Duodenal mucosa (tissue), 2 donors: Measurements from ENCODE around the gene UBE3A.

Experiments used
- H3K27ac ChIP-seq: one replicate; pipeline ENCODE4 v1.7.0; 2013; ENCODE audit warnings: low read depth, low read length
- H3K27me3 ChIP-seq, 2 donors: one replicate each; pipeline ENCODE4 v1.7.0; 2013; ENCODE audit warnings: low read length in 2 of 2, control low read depth in 1 of 2; ENCODE audit not compliant: insufficient read depth in 2 of 2, control insufficient read depth in 1 of 2
- H3K36me3 ChIP-seq, 2 donors: one replicate each; pipeline ENCODE4 v1.7.0; 2013; ENCODE audit warnings: low read length in 2 of 2, control low read depth in 1 of 2; ENCODE audit not compliant: insufficient read depth in 2 of 2, control insufficient read depth in 1 of 2
- H3K4me1 ChIP-seq, 2 donors: one replicate each; pipeline ENCODE4 v1.7.0; 2013; ENCODE audit warnings: low read length in 2 of 2, control low read depth in 1 of 2; ENCODE audit not compliant: insufficient read depth in 2 of 2, control insufficient read depth in 1 of 2
- H3K4me3 ChIP-seq, 2 donors: one replicate each; pipeline ENCODE4 v1.7.0; 2013; ENCODE audit warnings: low read length in 2 of 2, low read depth in 1 of 2
- H3K9ac ChIP-seq, 2 donors: one replicate each; pipeline ENCODE4 v1.7.0; 2013; ENCODE audit warnings: low read length in 2 of 2, low read depth in 1 of 2
- H3K9me3 ChIP-seq, 2 donors: one replicate each; pipeline ENCODE4 v1.7.0; 2013; ENCODE audit warnings: low read length in 2 of 2, control low read depth in 1 of 2; ENCODE audit not compliant: control insufficient read depth in 1 of 2

Gene UBE3A

GRCh38 chr15:25385986-25386385 lies 52.8 kb downstream of the UBE3A start:
- Histone ChIP-seq H3K36me3 (peaks cover 4 to 7% of the 10 kb centered on the region in 2 donors), H3K27me3 (no peaks in the 10 kb centered on the region), H3K9me3 (peaks cover 4 to 7% of the 10 kb centered on the region in 2 donors), H3K27ac (no peak overlapping the region), H3K4me1 (no peaks in the 10 kb centered on the region), H3K9ac (no peak overlapping the region), H3K4me3 (no peak overlapping the region)

- Histone ChIP-seq H3K9ac (no peak overlapping the region), H3K27ac (no peak overlapping the region), H3K4me3 (no peak overlapping the region), H3K4me1 (no peaks in the 10 kb centered on the region), H3K27me3 (no peaks in the 10 kb centered on the region), H3K9me3 (peaks cover 4 to 7% of the 10 kb centered on the region in 2 donors), H3K36me3 (peaks cover 4 to 9% of the 10 kb centered on the region in 2 donors)
Observed at GRCh38 chr15:25381579-25381978, 57.2 kb downstream of the UBE3A start.

- Histone ChIP-seq H3K36me3 (peaks cover 11 to 30% of the 10 kb centered on the region in 2 donors), H3K27ac (no peak overlapping the region), H3K27me3 (no peaks in the 10 kb centered on the region), H3K4me1 (no peaks in the 10 kb centered on the region), H3K4me3 (no peak overlapping the region), H3K9ac (no peak overlapping the region), H3K9me3 (no peaks in the 10 kb centered on the region)
Observed at GRCh38 chr15:25378501-25378901, 60.3 kb downstream of the UBE3A start.

- Histone ChIP-seq H3K27ac (no peak overlapping the region), H3K27me3 (no peaks in the 10 kb centered on the region), H3K36me3 (peaks cover 19 to 55% of the 10 kb centered on the region in 2 donors), H3K4me3 (no peak overlapping the region), H3K4me1 (no peaks in the 10 kb centered on the region), H3K9ac (no peak overlapping the region), H3K9me3 (no peaks in the 10 kb centered on the region)
Observed at GRCh38 chr15:25375557-25375956, 63.3 kb downstream of the UBE3A start.

- Histone ChIP-seq H3K27me3 (no peaks in the 10 kb centered on the region), H3K36me3 (peaks cover 23 to 57% of the 10 kb centered on the region in 2 donors), H3K9ac (no peak overlapping the region), H3K4me3 (no peak overlapping the region), H3K9me3 (no peaks in the 10 kb centered on the region), H3K4me1 (no peaks in the 10 kb centered on the region), H3K27ac (no peak overlapping the region)
Observed at GRCh38 chr15:25374143-25374542, 64.7 kb downstream of the UBE3A start.

GRCh38 chr15:25372298-25372697 lies 66.5 kb downstream of the UBE3A start:
- no peaks in the 10 kb centered on the region for H3K9me3 ChIP-seq
- H3K9ac ChIP-seq: no peak overlapping the region
- H3K27ac ChIP-seq: no peak overlapping the region
- H3K27me3 ChIP-seq: no peaks in the 10 kb centered on the region
- H3K4me3 ChIP-seq: no peak overlapping the region
- no peaks in the 10 kb centered on the region for H3K4me1 ChIP-seq
- peaks cover 23 to 61% of the 10 kb centered on the region in 2 donors for H3K36me3 ChIP-seq

- no peaks in the 10 kb centered on the region for H3K27me3 ChIP-seq
- no peak overlapping the region for H3K27ac ChIP-seq
- no peaks in the 10 kb centered on the region for H3K9me3 ChIP-seq
- H3K4me3 ChIP-seq: no peak overlapping the region
- H3K4me1 ChIP-seq: no peaks in the 10 kb centered on the region
- no peak overlapping the region for H3K9ac ChIP-seq
- H3K36me3 ChIP-seq: peaks cover 15 to 45% of the 10 kb centered on the region in 2 donors
Observed at GRCh38 chr15:25368850-25369249, 70.0 kb downstream of the UBE3A start.

GRCh38 chr15:25366058-25366457 lies 72.8 kb downstream of the UBE3A start:
- Histone ChIP-seq H3K27me3 (no peaks in the 10 kb centered on the region), H3K9ac (no peak overlapping the region), H3K9me3 (no peaks in the 10 kb centered on the region)

GRCh38 chr15:25362545-25362944 lies 76.3 kb downstream of the UBE3A start:
- Histone ChIP-seq H3K27ac (no peak overlapping the region), H3K9ac (no peak overlapping the region), H3K27me3 (no peaks in the 10 kb centered on the region), H3K4me3 (no peak overlapping the region), H3K9me3 (no peaks in the 10 kb centered on the region), H3K36me3 (peaks cover 3 to 16% of the 10 kb centered on the region in 2 donors), H3K4me1 (no peaks in the 10 kb centered on the region)

More at GRCh38 chr15:25366058-25366457, 72.8 kb downstream of the UBE3A start:
- Histone ChIP-seq H3K4me3 (no peak overlapping the region), H3K4me1 (no peaks in the 10 kb centered on the region), H3K27ac (no peak overlapping the region), H3K36me3 (peaks cover 9 to 23% of the 10 kb centered on the region in 2 donors)

- Histone ChIP-seq H3K4me3 (no peak overlapping the region), H3K27ac (no peak overlapping the region), H3K9me3 (peaks cover 2 to 5% of the 10 kb centered on the region in 2 donors), H3K27me3 (no peaks in the 10 kb centered on the region), H3K36me3 (peaks cover 8 to 37% of the 10 kb centered on the region in 2 donors), H3K4me1 (no peaks in the 10 kb centered on the region), H3K9ac (no peak overlapping the region)
Observed at GRCh38 chr15:25347707-25348106, 91.1 kb downstream of the UBE3A start.

GRCh38 chr15:25346371-25346770 lies 92.5 kb downstream of the UBE3A start:
- Histone ChIP-seq H3K4me3 (no peak overlapping the region), H3K4me1 (no peaks in the 10 kb centered on the region), H3K9me3 (peaks cover 2 to 5% of the 10 kb centered on the region in 2 donors), H3K36me3 (peaks cover 15 to 29% of the 10 kb centered on the region in 2 donors), H3K27me3 (no peaks in the 10 kb centered on the region), H3K9ac (no peak overlapping the region), H3K27ac (no peak overlapping the region)
